SKM-1 treated with dmso at 0.1 percent for 144 hours (cell line): ENCODE data around the gene MROH2A.

Experiments used
- DNase-seq: peaks from one replicate; lab custom pipeline; 2025; ENCODE audit not compliant: unreplicated experiment; lab: John Stamatoyannopoulos, UW

MROH2A gene

DNA sequence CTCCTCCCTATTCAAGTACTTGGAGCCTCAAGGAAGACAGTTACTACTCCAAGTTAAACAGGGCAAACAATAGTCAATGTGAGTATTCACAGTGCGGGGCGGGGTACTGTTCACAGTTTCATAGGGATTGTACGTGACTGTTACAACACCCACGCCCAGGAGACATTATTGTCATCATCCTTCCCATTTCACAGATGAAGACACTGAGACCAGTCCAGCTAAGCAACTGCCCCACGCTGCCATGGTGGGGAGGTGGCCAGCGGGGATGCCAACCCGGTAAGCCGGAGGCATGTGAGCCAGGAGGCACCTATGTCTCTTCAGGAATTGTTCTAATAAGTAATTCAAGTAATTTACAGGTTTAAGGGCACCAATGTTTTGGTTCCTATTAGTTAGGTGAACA lies 75.2 kb downstream of the MROH2A start:
- DNase-seq: no peak

DNA sequence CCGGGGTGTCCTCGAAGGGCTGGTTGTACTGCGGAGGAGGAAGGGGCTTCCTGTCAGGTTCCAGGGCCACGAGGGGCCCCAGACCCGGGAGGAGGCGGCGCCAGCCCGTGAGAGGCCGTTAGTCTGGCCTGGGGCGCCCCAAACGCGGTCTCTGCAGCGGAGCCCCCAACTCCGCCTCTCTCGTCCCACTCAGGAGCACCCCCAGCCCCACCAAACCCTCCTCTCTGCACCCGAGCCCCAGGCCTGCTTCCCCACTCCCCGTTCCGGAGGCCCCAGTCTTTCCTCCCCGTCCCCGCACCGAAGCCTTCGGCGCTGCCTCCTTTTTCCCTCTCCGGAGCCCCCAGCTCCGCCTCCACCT lies 75.7 kb downstream of the MROH2A start:
- DNase-seq: no peak

DNA sequence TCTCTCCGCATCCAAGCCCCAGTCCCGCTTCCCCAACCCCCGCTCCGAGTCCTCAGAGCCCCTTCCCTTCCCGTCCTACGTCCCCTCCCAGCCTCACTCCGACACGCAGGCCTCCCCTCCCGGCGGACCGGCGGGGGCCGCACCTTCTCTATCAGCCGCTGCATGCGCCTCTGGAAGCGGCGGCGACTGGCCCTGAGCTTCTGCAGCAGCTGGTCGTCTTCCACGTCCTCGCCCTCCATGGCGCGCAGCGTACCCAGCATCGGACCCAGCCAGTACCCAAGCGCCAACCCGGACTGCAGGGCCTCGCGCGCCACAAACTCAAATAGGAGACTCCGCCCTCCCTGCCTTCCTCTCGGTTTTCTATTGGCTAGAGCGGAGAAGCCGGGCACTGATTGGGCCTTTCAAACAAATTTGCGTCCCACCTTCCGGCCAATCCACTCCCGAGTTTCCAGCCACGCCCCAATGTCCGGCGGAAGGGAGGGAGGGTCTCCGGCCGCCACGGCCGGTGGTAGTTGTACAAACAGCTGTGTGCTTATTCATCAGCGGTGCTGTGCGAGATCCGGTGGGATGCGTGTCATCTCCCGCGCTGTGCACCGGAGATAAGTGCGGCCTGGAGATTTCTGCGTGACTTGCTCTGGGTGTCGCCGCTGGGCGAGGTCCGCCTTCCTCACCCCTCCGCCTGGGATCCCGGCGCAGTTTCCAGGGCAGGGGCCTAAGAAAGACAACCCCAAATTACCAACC lies 76.3 kb downstream of the MROH2A start, which contains the start of gene HJURP:
TSS of gene HJURP (minus strand) at position 295 of the 741 bp plus-strand sequence. CDS start at position 260, 35 bp downstream.
- DNase-seq: peak; percentile 96

DNA sequence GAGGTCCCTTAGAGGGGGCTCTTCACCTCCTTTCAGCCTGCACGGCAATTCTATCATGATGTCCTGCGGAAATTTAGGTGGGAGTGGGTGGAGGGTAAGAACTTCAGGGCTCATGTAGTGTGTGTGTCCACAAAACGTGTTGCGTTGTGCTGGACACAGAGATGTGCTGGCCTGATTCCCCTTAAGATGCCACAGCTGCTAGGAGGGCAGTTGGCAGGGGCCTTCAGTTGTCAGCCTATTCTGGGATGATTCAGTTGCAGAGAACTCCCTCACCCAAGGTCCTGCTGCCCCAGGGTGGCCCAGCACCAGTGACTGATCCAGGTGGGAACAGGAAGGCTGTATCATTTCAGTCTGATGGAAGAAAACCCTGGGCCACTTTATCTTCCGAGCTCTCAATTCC lies 77.2 kb downstream of the MROH2A start:
- DNase-seq: no peak

DNA sequence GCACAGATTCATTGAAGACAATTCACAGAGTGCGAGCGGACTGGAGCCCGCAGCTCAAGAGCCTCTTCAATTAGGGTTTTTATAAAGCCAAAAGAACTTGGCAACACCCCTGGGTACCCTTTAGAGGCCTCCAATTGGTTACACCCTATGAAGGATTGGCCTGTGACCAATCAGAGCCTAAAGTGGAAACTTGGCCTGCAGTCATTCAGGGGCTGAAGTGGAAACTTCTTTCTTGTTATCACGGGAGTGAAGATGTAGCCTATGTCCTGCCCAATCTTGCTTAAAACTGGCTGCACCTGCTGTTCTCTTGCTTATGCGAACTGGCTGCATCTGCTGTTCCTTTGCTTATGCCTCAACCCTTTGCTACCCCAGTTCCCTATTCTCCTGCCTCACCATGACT lies 78.1 kb downstream of the MROH2A start:
- no peak for DNase-seq

DNA sequence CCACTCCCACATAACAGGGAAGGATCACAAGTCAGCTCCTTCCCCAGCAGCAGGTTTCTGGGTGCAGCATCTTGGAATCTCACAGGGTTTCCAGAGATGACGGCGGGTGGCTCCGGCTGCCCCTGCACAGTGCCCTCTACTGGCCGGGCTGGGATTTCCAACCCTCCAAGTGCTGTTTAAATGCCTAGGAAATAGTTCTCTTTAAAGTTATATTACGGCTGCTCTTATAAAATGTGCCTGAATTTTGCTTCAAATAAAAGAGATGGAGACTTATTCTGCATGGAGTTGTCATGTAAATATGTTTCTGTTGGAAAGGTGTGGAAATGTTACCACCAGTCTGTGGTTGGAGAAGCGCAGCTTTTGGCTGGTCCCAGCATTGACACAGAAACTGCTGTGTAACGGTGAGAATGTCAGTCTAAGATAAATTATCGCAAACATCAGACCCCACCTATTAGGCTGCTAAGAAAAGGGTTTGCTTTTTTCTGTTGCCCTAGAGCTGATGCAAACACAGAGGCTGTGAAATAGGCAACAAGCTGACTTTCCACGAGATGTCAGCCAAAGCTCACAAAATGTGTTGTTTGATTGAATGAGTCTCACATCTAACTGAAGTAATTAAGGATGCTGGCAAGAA lies 79.5 kb downstream of the MROH2A start:
- DNase-seq: peak; percentile 7

DNA sequence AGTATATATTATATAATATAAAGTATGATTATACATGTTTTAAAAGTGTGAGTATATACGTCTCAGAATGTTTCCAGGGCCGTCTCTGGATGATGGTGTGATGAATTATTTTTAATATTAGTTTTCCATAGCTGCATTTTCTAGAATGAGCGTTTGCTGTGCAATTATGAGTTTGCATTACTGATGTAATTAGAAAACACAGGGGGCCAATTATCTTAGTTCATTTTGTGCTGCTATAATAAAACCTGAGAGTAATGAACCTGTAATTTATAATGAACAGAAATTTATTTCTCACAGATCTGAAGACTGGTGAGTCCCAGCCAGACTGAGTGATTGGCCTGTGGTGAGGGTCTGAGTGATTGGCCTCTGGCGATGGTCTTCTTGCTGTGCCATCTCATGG lies 80.2 kb downstream of the MROH2A start:
- DNase-seq: no peak

DNA sequence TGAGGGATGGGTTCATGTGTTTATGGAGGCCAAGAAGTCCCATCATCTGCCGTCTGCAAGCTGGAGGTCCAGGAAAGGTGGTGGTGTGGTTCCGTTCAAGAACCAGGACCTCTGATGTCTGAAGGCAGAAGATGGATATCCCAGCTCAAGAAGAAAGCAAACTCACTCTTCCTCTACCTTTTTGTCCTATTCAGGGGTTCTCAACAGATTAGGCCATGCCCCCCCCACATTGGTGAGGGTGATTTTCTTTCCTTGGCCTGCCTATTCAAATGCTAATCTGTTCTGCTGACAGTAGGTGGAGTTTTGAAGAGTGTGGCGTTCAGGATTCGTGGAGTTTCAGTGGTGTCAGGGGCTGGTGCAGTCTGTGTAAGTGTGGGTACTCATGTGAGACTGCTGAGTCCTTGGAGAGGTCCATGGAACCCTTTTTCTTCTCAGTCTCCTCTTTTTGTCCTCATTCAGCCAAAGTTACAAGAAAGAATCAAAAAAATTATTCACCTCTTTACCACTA lies 84.2 kb downstream of the MROH2A start:
- no peak for DNase-seq

DNA sequence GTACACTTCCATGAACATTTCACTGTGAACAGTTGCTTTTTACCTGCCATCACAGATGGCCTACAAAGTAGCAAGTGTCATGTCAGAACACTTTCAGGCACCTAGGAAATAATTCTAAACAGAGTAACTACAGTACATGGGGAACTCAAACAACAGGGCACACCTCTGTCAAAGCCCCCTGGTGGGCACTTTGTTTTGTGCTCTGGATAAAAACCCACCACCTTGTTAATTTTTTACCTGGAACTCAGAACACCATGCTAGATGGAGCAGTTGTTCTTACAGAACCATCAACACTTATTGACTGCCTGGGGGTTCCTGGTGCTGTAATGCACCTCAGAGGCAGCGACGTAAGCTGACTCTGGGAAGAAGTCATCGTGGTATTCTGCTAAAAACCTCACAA lies 87.7 kb downstream of the MROH2A start:
- no peak for DNase-seq

DNA sequence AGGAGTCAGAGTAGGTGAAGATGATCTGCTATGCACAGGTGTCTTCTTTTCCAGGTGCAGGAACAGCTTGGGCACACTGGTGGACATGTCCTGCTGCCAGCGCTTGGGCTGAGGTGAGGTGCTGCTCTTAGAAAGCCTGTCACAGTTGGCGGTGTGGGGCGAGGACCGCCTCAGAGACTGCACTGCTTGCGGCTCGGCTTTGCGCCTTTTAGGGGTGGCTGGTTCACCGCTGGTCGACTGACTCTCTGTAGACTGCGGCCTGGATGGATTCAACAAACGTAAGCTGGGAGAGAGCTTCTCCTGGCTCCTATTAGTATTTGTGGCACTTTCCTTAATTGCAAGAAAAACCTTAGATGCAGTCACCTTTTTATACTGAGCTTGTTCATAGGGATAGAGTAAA lies 88.3 kb downstream of the MROH2A start:
- DNase-seq: no peak

DNA sequence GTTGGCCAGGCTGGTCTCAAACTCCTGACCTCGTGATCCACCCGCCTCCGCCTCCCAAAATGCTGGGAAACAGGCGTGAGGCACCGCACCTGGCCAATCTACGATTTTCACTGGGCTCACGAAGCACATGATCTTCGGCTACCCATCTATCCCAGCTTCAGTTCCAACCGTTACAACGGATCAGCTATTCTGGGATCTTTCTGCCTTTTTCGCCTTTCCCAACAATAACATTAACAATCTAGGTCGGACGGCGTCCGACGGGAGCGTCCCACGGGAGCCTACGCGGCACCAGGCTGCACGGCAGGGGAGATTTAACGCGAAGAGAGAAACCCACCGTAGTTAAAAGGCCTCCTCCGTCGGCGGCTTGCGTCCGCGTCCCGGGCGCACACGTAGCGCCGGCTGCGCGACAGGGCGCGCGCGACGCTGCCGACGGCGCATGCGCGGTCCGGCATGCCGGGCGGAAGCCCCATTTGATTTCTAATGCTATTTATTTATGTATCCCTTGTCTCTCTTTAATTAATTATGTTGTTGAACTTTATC lies 89.9 kb downstream of the MROH2A start, which contains the start of gene MSL3B:
TSS of gene MSL3B (minus strand) at position 394 of the 540 bp plus-strand sequence.
- no peak for DNase-seq

DNA sequence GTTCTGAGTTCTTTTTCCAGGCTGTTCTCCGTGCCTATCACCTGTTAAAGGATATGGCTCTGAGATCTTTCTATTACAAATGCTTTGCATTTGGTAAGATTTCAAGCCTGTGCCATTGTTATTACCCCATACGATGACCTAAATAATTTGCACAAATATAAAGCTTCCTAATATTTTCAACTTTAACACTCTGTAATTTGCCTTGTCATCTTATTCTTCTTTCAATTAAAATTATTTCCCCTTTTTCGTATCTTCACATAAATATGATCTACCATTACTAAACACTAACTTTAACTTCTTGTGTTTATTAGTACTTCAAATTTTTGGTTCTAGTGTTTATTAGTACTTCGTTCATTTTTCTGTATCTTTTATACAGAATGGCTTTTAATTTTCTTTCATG lies 93.3 kb downstream of the MROH2A start:
- DNase-seq: no peak

DNA sequence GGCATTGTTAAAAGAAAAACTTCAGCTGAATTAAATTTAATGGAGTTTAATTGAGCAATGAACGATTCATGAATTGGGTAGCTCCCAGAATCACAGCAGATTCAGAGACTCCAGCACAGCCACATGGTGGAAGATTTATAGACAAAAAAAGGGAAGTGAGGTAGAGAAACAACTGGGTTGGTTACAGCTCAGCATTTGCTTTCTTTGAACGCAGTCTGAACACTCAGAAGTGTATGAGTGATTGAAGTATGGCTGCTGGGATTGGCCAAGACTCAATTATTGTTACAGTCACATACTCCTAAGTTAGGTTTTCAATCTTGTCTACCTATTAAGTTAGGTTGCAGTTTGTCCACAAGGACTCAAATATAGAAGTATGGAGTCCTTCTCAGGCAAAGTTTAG lies 94.0 kb downstream of the MROH2A start:
- peak; percentile 1 for DNase-seq

DNA sequence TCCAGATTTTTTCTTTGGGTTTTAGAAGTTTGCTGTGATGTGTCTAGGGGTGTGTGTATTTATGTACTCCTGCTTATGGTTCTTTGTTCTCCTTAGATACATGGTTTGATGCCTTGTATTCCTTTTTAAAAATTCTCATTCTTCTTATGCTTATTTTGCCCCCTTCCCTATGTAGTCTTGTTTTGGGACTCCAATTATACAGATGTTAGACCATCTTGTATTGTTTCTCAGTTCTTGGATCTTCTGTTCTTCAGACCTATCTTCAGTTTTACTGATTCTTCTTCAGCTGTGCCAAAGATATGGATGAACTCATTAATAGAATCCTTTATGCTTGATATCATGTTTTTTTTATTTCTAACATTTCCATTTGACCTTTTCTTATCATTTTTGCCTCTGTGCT lies 104.2 kb downstream of the MROH2A start:
- no peak for DNase-seq
